ENCODE results near the gene PRR18. TPM values are rescaled to one million over a fixed set of nuclear protein-coding genes. Genes with fewer than 3 reads are reported as not detected.
"Not testable (repeated sequence)": the region's sequence is repeated elsewhere in the genome, so short reads cannot be mapped to it uniquely, and the experiment has no call there.

The PRR18 gene
- total RNA-seq, 1 experiment from 2014 or later, result not detected

DNA sequence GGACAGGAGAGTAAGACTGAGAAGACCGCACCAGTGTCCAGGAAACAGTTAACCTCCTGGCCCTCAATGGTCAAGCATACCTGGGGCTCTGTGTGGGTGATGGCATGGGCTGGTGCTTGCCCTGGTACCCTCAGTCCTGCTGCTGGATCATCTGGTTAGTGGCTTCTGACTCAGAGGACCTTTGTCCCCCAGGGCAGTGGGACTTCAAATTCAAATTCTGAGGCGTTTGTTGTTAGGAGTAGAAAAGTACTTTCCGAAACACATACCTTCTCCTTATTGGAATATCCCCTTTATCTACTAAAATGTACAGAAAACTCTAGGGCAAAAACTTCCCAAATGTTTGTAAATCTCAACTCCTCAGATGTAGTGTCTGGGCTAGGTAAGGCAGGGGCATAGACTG, 38.3 kb upstream of the PRR18 start (continued):
- TF ChIP-seq, protein P1, sequence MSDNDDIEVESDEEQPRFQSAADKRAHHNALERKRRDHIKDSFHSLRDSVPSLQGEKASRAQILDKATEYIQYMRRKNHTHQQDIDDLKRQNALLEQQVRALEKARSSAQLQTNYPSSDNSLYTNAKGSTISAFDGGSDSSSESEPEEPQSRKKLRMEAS (IDR thresholded peaks at IDR 0.05), result no peak
- TF ChIP-seq FOSL1 (IDR thresholded peaks at IDR 0.05; ENCODE audit: low read depth), result no peak

DNA sequence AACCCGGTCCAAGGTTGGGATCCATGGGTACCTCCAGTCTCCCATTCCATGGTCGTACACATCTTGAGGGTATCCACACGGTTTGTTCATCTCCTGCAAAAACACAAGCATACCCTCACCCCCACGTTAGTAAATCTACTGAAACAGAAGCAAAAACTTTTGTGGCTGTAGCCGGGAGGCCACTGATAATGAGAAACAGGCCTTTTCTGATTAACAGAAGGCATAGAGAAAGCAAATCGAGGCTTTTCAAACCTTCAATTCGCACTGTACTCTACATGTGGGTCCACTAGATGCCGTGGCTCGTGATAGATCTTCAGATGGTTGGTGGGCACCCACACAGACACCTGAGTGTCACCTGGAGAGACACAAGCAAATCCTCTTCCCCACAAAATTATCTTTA, 37.5 kb upstream of the PRR18 start:
- DNase-seq (ENCODE audit: low read depth, low spot score); H3K27me3 ChIP-seq (ENCODE audit: insufficient read depth, low read length); H2AFZ ChIP-seq (ENCODE audit: low read depth, low read length, poor library complexity, severe bottlenecking); intact Hi-C loops (cut with micrococcal nuclease); H3K9ac ChIP-seq (ENCODE audit: low read length); H3K36me3 ChIP-seq (ENCODE audit: control insufficient read depth in 1 of 2, insufficient read depth in 2 of 2, low read length in 2 of 2); BruUV-seq (replicated peaks); H3K27ac ChIP-seq (ENCODE audit: low read depth, low read length); H3K4me2 ChIP-seq (ENCODE audit: low read length); H3K4me3 ChIP-seq (replicated peaks in 1 of 2; ENCODE audit: low read depth in 1 of 2, low read length in 2 of 2); H4K20me1 ChIP-seq (ENCODE audit: insufficient read depth); RAD21 ChIA-PET (ENCODE audit: low non-redundant PET in 1 of 2, low total read pairs in 2 of 2, uncharacterized antibody in 2 of 2, unreplicated experiment in 2 of 2); ATAC-seq; H3K9me3 ChIP-seq (ENCODE audit: control insufficient read depth in 1 of 2, insufficient read depth in 1 of 2, low read depth in 1 of 2, low read length in 2 of 2); H3K9me2 ChIP-seq (ENCODE audit: insufficient read depth); POLR2A ChIA-PET; CTCF ChIA-PET: not testable (repeated sequence)
- peaks cover 17% of the 10 kb centered on the region for H3K79me2 ChIP-seq (ENCODE audit: insufficient read depth, low read length)
- peaks cover 0 to 16% of the 10 kb centered on the region in 2 experiments; a peak in 3 of 4 replicates for H3K4me1 ChIP-seq (ENCODE audit: control insufficient read depth in 1 of 2, insufficient read depth in 2 of 2, low read length in 2 of 2)

- H4K20me1 ChIP-seq (ENCODE audit: insufficient read depth); H3K36me3 ChIP-seq (ENCODE audit: control insufficient read depth in 1 of 2, insufficient read depth in 2 of 2, low read length in 2 of 2); H3K4me2 ChIP-seq (ENCODE audit: low read length); H3K27ac ChIP-seq (ENCODE audit: low read depth, low read length); intact Hi-C loops (cut with micrococcal nuclease); CTCF ChIA-PET; ATAC-seq; H2AFZ ChIP-seq (ENCODE audit: low read depth, low read length, poor library complexity, severe bottlenecking); H3K9me2 ChIP-seq (ENCODE audit: insufficient read depth); DNase-seq (ENCODE audit: low read depth, low spot score); RAD21 ChIA-PET (ENCODE audit: low non-redundant PET in 1 of 2, low total read pairs in 2 of 2, uncharacterized antibody in 2 of 2, unreplicated experiment in 2 of 2); H3K4me3 ChIP-seq (replicated peaks in 1 of 2; ENCODE audit: low read depth in 1 of 2, low read length in 2 of 2); H3K9ac ChIP-seq (ENCODE audit: low read length); H3K27me3 ChIP-seq (ENCODE audit: insufficient read depth, low read length); H3K9me3 ChIP-seq (ENCODE audit: control insufficient read depth in 1 of 2, insufficient read depth in 1 of 2, low read depth in 1 of 2, low read length in 2 of 2); BruUV-seq (replicated peaks); POLR2A ChIA-PET: not testable (repeated sequence)
- H3K4me1 ChIP-seq (ENCODE audit: control insufficient read depth in 1 of 2, insufficient read depth in 2 of 2, low read length in 2 of 2), result peaks cover 0 to 17% of the 10 kb centered on the region in 2 experiments; a peak in 3 of 4 replicates
- peaks cover 25% of the 10 kb centered on the region for H3K79me2 ChIP-seq (ENCODE audit: insufficient read depth, low read length)
These were observed 36.7 kb upstream of the PRR18 start for GRCh38 chr6:166344921-166345320.
